Testis (tissue), 5 donors: Measurements from ENCODE around the gene GP1BA. TPM values are rescaled to one million over a fixed set of nuclear protein-coding genes. Genes with fewer than 3 reads are reported as not detected.

Experiments used
- DNase-seq: peaks from one replicate; pipeline ENCODE4 v3.0.0-alpha.2; 2019
- H3K27ac ChIP-seq, 2 donors: fragments of 200-600 bp; sonication (generic); one replicate each; pipeline ENCODE4 v1.5.1; 2019
- H3K27me3 ChIP-seq: fragments of 200-600 bp; sonication (generic); one replicate; pipeline ENCODE4 v1.5.1; 2019
- H3K36me3 ChIP-seq: fragments of 200-600 bp; sonication (generic); one replicate; pipeline ENCODE4 v1.5.1; 2017; ENCODE audit warnings: low read depth; ENCODE audit errors: missing control alignments
- H3K4me1 ChIP-seq: fragments of 200-600 bp; sonication (generic); one replicate; pipeline ENCODE4 v1.5.1; 2019
- H3K4me3 ChIP-seq, 2 donors: fragments of 200-600 bp; sonication (generic); one replicate each; pipeline ENCODE4 v1.5.1; 2017 to 2019
- H3K9me3 ChIP-seq: fragments of 200-600 bp; sonication (generic); one replicate; pipeline ENCODE4 v1.5.1; 2017
- POLR2A ChIP-seq: fragments of 450-650 bp; IDR thresholded peaks from one replicate; pipeline ENCODE4 v1.6.1; 2017; ENCODE audit warnings: antibody characterized with exemption, mild to moderate bottlenecking, moderate library complexity
- WGBS, 2 donors: methylation state at CpG; one replicate each; pipeline ENCODE4 v1.1.5; 2018; 5-methylcytosine and 5-hydroxymethylcytosine counted together
- intact Hi-C: fragments of 100-400 bp; cut with DNase I; formaldehyde crosslinking; loops from one replicate; pipeline ENCODE4 v1.15.1; 2023; ENCODE audit warnings: low total_unique reads
- long read RNA-seq, 2 donors: transcript quantifications; one replicate each; lab custom pipeline, GENCODE V29; 2026
- polyA plus RNA-seq: library from polyadenylated mRNA; stranded (reverse); fragments of 350-450 nt; fragmentation: Illumina TruSeq; extraction: RNeasy Lipid Tissue Mini Kit (QIAGEN cat#74804); gene quantifications from one replicate; pipeline ENCODE4 v1.2.3, GENCODE V29; 2014; ENCODE audit warnings: low read depth, low replicate concordance; ENCODE audit not compliant: insufficient read depth
- total RNA-seq, 2 donors: library from RNA; depleted of rRNA; stranded (reverse); fragments of >200 nt; gene quantifications; one replicate each; pipeline ENCODE4 v1.2.3, GENCODE V29; 2016
- TF ChIP-seq, protein P1 (sequence below), 3 experiments: fragments of 450-650 bp in 2 of 3; fragments of 200-600 bp in 1 of 3; sonication (generic) in 1 of 3; IDR thresholded peaks; one replicate each; pipeline ENCODE4 v1.5.1; 2016 to 2019; ENCODE audit warnings: antibody characterized with exemption in 3 of 3, mild to moderate bottlenecking in 2 of 3, moderate library complexity in 1 of 3

GP1BA gene
- total RNA-seq, result under 1 TPM; 0.12 to 0.47 TPM
- polyA plus RNA-seq, result 0.88 TPM
- long read RNA-seq, donor 1, result 0 reads
- long read RNA-seq, donor 2, result 0 reads

DNA sequence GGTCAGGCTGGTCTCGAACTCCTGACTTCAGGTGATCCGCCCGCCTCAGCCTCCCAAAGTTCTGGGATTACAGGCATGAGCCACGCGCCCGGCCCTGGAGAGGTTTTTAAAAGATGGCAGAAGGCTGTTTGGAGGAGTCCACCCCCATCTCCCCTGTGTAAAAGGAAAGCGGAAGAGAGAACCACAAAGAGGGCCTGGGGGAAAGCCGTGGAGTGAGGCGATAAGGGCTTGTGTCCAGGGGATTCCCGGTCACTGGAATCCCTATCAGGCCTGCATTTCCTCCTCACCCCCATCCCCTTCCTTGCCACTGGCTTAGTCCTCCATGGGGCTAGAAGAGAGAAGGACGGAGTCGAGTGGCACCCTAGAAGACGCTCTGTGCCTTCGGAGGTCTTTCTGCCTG lies at the start of gene GP1BA:
Gene GP1BA (plus strand): TSS at position 315 of the 400 bp plus-strand sequence. CDS start 328 bp downstream, outside the sequence.
- TF ChIP-seq, protein P1, sequence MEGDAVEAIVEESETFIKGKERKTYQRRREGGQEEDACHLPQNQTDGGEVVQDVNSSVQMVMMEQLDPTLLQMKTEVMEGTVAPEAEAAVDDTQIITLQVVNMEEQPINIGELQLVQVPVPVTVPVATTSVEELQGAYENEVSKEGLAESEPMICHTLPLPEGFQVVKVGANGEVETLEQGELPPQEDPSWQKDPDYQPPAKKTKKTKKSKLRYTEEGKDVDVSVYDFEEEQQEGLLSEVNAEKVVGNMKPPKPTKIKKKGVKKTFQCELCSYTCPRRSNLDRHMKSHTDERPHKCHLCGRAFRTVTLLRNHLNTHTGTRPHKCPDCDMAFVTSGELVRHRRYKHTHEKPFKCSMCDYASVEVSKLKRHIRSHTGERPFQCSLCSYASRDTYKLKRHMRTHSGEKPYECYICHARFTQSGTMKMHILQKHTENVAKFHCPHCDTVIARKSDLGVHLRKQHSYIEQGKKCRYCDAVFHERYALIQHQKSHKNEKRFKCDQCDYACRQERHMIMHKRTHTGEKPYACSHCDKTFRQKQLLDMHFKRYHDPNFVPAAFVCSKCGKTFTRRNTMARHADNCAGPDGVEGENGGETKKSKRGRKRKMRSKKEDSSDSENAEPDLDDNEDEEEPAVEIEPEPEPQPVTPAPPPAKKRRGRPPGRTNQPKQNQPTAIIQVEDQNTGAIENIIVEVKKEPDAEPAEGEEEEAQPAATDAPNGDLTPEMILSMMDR (IDR thresholded peaks at IDR 0.05), result no peak
- TF ChIP-seq POLR2A, result no peak
- no peak for DNase-seq
- intact Hi-C loops, result no loop called here
- H3K4me3 ChIP-seq, result no peak within 1 kb of the TSS
- H3K36me3 ChIP-seq, result no peaks in the 10 kb centered on the region
- H3K27ac ChIP-seq, result no peak within 1 kb of the TSS
- no peaks in the 10 kb centered on the region for H3K9me3 ChIP-seq
- H3K4me1 ChIP-seq, result no peaks in the 10 kb centered on the region
- H3K27me3 ChIP-seq, result no peaks in the 10 kb centered on the region
- 78 to 82% methylated on average over 13 to 14 of the region's 14 CpGs for WGBS, 2 donors

DNA sequence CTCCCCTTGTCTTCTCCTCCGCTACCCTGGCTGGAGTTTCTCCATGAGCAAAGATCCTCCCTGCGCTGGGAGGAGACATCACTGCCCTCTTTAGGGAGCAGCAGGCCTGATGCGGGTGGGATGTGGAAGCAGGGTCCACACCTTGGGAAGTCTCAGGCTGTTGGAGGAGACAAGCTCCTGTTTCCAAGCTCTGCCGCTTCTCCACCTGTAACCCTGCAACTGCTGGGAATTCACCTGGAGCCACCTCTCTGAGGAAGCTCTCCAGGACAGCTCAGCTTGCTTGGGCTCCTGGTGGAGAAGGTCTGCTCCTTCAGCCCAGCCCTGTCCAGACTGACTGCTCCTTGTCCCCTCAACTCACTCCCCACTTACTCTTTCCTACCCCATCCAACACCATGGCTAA lies 47.6 kb upstream of the GP1BA start:
- TF ChIP-seq, protein P1 (IDR thresholded peaks at IDR 0.05), result no peak
- no peak for TF ChIP-seq POLR2A
- intact Hi-C loops, result loop anchor here (10.0 kb wide), 1 partner anchor 150 kb away; the partner anchor contains the start of genes CXCL16, MED11 and ZMYND15
- peaks cover 14% of the 10 kb centered on the region for H3K4me1 ChIP-seq
- no peak for DNase-seq
- 82 to 88% methylated on average over 2 to 4 of the region's 4 CpGs for WGBS, 2 donors
- H3K27me3 ChIP-seq, result no peaks in the 10 kb centered on the region
- H3K9me3 ChIP-seq, result no peaks in the 10 kb centered on the region
- no peaks in the 10 kb centered on the region for H3K36me3 ChIP-seq
- H3K4me3 ChIP-seq, result no peak overlapping the region
- no peak overlapping the region for H3K27ac ChIP-seq

DNA sequence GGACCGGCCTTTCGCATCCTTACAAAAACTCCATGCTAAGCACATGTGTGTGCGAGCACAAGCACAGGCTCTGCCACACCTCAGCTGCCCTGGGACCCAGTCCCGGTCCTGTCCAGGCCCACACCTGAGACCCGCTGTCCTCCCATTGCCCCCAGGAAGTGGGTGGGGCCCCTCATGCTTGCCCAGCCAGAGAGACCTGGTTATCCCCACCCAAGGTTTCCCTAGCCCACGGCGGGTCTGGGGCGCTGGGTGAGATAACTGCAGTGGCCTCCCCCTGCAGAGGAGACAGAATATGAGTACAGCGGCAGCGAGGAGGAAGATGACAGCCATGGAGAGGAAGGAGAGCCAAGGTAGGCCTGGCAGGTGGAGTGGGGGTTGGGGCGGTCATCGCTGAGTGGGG lies 45.2 kb upstream of the GP1BA start:
- intact Hi-C loops, result loop anchor here (5.0 to 10.0 kb wide), 2 partner anchors 95 to 152 kb away; partner anchors contain the start of genes CXCL16, MED11 and ZMYND15
- no peak for DNase-seq
- H3K9me3 ChIP-seq, result no peaks in the 10 kb centered on the region
- H3K4me3 ChIP-seq, result no peak overlapping the region
- H3K27me3 ChIP-seq, result no peaks in the 10 kb centered on the region
- no peaks in the 10 kb centered on the region for H3K36me3 ChIP-seq
- no peak overlapping the region for H3K27ac ChIP-seq
- TF ChIP-seq, protein P1 (IDR thresholded peaks at IDR 0.05), result no peak
- TF ChIP-seq POLR2A, result no peak
- peaks cover 2% of the 10 kb centered on the region for H3K4me1 ChIP-seq
- 94 to 99% methylated on average over 12 of the region's 12 CpGs for whole genome bisulfite sequencing, 2 donors

DNA sequence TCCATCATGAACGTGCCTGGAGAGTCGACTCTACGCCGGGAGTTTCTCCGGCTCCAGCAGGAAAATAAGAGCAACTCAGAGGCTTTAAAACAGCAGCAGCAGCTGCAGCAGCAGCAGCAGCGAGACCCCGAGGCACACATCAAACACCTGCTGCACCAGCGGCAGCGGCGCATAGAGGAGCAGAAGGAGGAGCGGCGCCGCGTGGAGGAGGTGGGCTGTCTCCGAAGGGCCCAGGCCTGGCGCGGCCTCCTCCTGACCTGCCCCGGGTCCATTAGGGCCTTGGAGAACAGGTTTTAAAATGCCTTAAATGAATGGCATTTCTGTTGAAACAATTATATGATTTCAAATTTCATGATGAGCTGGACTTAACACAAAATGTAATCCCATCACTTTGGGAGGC lies 44.5 kb upstream of the GP1BA start:
- Histone ChIP-seq H3K9me3 (no peaks in the 10 kb centered on the region), H3K27ac (no peak overlapping the region), H3K4me3 (no peak overlapping the region), H3K27me3 (no peaks in the 10 kb centered on the region), H3K4me1 (no peaks in the 10 kb centered on the region), H3K36me3 (no peaks in the 10 kb centered on the region)
- WGBS, 2 donors, result 86 to 93% methylated on average over 18 of the region's 18 CpGs
- DNase-seq, result no peak
- intact Hi-C loops, result loop anchor here (5.0 to 10.0 kb wide), 2 partner anchors 95 to 153 kb away; partner anchors contain the start of genes CXCL16, MED11 and ZMYND15
- TF ChIP-seq POLR2A, result no peak
- TF ChIP-seq, protein P1 (IDR thresholded peaks at IDR 0.05), result no peak
